GM19467 (cell line): ENCODE measurements around the gene UCHL5.
"Not testable (repeated sequence)": the region's sequence is repeated elsewhere in the genome, so short reads cannot be mapped to it uniquely, and the experiment has no call there.

Experiments used
- ATAC-seq: cut with Tn5 transposase; IDR thresholded peaks from one replicate; pipeline ENCODE4 v1.9.1; 2021; ENCODE audit warnings: mild to moderate bottlenecking, moderate library complexity; ENCODE audit not compliant: unreplicated experiment

Gene UCHL5

DNA sequence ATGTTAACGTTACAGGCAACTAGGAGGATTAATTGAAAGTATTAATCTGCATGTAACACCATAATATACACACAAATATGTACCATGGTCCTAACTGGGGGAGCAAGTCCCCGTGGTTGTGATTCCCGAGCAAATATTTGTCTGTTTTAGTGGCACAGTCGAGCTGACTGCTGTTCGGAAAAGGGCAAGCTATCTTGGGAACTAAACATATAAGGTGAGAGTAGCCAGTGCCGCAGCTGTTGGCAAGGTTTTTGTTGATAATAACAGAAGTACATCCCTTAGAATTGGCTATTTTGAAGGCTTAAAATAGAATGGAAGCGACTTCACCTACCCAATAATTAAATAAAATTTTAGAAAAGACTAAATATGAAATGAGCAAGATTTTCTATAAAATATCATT, 45.5 kb downstream of the UCHL5 start:
- ATAC-seq: no peak

GRCh38 chr1:193013005-193013404, 46.2 kb downstream of the UCHL5 start:
- ATAC-seq: no peak

DNA sequence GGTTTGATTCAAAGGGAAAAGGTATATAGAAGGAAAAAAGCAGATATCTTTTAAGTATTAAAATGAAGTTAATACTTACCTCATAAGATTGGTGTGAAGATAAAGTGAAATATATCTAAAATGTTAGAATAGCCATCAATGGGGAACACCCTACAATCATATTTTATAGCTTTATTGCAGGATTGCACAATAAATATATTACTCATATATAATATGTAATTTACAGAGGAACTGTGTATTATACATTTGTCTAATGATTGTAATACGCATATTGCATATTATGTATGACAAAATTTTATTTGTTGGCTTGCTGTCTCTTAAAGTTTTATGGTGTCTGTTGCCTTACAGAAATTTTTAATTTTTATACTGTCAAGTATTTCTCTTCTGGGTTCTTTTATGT, 47.8 kb downstream of the UCHL5 start:
- ATAC-seq: no peak

- no peak for ATAC-seq
These were observed 49.7 kb downstream of the UCHL5 start for GRCh38 chr1:193009501-193009900.

GRCh38 chr1:193005785-193006184, 53.4 kb downstream of the UCHL5 start:
- ATAC-seq: no peak

DNA sequence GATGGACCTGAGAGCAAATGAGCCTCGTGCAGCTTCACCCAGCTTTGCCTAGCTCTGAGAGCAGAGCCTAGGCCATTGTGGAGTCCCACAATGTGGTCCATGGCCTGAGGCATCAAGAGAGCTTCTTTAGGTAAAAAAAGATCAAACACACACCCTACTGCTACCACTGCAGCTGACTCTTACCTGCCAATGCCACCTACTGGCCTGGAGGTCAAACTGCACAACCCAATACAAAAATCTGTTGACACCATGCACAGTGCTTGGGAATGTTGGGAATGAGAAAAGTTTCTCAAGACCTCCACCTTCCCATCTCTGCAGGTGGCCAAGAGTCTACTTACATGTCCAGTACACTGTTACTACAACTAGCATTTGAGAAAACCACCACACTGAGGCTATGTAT, 60.6 kb downstream of the UCHL5 start:
- no peak for ATAC-seq

DNA sequence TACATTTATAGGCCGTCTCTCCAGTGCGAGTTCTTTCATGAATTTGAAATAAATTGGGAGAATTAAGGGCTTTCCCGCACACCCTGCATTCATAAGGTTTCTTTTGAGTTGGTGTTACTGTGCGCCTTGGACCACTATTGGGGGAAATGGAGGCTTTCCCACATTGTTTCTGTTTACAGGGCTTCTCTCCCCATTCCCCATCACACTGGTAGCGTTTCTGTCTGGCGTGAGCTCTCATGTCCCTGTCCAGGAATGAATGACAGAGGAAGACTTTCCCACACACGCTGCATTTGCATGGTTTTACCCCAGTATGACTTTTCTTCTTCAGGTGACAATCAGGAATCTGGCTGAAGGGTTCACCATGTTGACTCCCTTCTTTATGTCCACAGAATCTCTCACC, 65.0 kb downstream of the UCHL5 start:
- no peak for ATAC-seq

GRCh38 chr1:192993426-192994085, 65.6 kb downstream of the UCHL5 start:
- ATAC-seq: no peak

DNA sequence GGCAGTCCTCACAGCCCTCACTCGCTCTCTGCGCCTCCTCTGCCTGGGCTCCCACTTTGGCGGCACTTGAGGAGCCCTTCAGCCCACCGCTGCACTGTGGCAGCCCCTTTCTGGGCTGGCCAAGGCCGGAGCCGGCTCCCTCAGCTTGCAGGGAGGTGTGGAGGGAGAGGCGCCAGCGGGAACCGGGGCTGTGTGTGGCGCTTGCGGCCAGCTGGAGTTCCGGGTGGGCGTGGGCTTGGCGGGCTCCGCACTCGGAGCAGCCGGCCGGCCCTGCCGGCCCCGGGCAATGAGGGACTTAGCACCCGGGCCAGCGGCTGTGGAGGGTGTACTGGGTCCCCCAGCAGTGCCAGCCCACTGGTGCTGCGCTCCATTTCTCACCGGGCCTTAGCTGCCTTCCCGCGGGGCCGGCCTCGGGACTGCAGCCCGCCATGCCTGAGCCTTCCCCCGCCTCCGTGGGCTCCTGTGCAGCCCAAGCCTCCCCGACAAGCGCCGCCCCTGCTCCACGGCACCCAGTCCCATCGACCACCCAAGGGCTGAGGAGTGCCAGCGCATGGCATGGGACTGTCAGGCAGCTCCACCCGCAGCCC, 72.3 kb downstream of the UCHL5 start:
- not testable (repeated sequence) for ATAC-seq

- ATAC-seq: no peak
These were observed 72.9 kb downstream of the UCHL5 start for GRCh38 chr1:192986110-192986747.

- ATAC-seq: no peak
These were observed 75.1 kb downstream of the UCHL5 start for GRCh38 chr1:192984080-192984479.

- ATAC-seq: no peak
These were observed 75.7 kb downstream of the UCHL5 start for GRCh38 chr1:192983349-192983980.

DNA sequence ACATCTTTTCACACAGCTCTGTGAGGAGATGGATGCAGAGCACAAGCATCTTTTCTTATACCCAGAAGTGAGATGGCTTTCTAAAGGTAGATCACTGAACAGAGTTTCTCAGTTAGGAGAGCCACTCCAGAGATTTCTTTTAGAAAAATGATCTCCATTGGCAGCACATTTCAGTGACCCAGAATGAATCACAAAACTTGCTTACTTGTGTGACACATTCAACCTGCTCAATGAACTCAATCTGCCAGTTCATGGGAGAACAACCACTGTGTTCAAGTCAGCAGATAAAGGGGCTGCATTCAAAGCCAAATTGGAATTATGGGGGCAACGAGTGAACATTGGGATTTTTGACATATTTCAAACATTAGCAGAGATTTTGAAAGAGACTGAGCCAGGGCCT, 78.3 kb downstream of the UCHL5 start:
- ATAC-seq: no peak

GRCh38 chr1:192980334-192980733, 78.8 kb downstream of the UCHL5 start:
- not testable (repeated sequence) for ATAC-seq

- ATAC-seq: no peak
These were observed 79.6 kb downstream of the UCHL5 start for GRCh38 chr1:192979542-192979941.

- ATAC-seq: no peak
These were observed 80.9 kb downstream of the UCHL5 start for GRCh38 chr1:192978195-192978710.

GRCh38 chr1:192977089-192977706, 82.0 kb downstream of the UCHL5 start:
- no peak for ATAC-seq

- ATAC-seq: no peak
These were observed 82.6 kb downstream of the UCHL5 start for GRCh38 chr1:192976576-192976975.

- ATAC-seq: no peak
These were observed 84.5 kb downstream of the UCHL5 start for GRCh38 chr1:192974701-192975100.

GRCh38 chr1:192973988-192974387, 85.2 kb downstream of the UCHL5 start:
- ATAC-seq: no peak

DNA sequence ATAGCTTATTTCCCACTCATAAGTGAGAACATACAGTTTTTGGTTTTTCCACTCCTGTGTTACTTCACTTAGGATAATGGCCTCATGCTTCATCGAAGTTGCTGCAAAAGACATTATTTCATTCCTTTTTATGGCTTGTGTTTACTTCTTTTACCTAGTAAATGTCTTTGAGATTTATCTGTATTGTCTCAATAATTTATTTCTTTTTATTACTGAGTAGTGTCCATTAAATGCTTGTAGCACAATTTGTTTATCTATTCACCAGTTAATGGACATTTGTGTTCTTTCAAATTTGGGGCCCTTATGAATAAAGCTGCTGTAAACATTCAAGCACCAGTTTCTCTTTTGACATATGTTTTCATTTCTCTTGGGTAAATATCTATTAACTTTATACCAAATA, 86.0 kb downstream of the UCHL5 start:
- ATAC-seq: no peak
